NB4 (cell line): ENCODE results near the gene GJC1.

Experiments
- MAX ChIP-seq: IDR thresholded peaks from 2 replicates; pipeline ENCODE4 v1.6.1; 2011; ENCODE audit warnings: low read depth, low read length
- MYC ChIP-seq: IDR thresholded peaks from 2 replicates; pipeline ENCODE4 v1.6.1; 2011; ENCODE audit warnings: low read depth, low read length
- POLR2A ChIP-seq: IDR thresholded peaks from 2 replicates; pipeline ENCODE4 v1.6.1; 2011; ENCODE audit warnings: mild to moderate bottlenecking; ENCODE audit not compliant: insufficient read length; ENCODE audit errors: extremely low read depth
- TF ChIP-seq, protein P1 (sequence below): IDR thresholded peaks from one replicate; pipeline ENCODE4 v1.5.1; 2012; ENCODE audit warnings: low read depth, low read length

DNA sequence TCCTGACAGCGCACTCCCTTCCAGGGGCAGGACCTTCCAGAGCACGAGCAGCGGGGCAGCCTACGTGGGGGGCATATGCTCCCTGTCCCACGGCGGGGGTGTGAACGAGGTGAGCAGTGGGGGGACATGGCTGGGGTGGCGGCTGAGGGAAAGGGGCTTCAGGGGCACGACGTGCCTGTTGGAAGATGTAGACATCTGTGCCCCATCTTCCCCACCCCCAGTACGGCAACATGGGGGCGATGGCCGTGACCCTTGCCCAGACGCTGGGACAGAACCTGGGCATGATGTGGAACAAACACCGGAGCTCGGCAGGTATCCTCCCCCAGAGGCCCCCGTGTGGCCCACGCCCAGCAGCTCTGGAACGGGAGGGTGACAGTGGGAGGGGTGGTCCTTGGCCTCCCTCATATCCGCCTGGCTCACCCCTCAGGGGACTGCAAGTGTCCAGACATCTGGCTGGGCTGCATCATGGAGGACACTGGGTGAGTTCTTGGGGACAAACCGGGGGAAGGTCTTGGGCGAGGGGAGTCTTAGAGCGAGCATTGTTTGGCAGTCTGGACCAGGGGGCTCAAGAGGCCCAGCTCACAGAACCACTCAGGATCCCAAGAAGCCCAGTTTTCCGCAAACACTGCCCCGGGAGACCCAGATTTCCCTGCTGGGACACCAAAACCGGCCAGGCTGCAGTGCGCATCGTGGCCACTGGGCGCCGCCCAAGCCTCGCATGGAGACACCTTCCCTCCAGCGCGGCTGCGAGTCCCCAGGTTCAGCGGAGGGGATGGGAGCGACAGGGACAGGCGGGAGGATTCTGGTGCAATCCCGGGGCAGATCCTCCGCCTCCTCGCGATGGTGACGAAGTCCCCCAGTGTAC is 55.6 kb downstream of the GJC1 start:
- TF ChIP-seq POLR2A: no peak
- TF ChIP-seq, protein P1, sequence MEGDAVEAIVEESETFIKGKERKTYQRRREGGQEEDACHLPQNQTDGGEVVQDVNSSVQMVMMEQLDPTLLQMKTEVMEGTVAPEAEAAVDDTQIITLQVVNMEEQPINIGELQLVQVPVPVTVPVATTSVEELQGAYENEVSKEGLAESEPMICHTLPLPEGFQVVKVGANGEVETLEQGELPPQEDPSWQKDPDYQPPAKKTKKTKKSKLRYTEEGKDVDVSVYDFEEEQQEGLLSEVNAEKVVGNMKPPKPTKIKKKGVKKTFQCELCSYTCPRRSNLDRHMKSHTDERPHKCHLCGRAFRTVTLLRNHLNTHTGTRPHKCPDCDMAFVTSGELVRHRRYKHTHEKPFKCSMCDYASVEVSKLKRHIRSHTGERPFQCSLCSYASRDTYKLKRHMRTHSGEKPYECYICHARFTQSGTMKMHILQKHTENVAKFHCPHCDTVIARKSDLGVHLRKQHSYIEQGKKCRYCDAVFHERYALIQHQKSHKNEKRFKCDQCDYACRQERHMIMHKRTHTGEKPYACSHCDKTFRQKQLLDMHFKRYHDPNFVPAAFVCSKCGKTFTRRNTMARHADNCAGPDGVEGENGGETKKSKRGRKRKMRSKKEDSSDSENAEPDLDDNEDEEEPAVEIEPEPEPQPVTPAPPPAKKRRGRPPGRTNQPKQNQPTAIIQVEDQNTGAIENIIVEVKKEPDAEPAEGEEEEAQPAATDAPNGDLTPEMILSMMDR: peak; percentile 93
- TF ChIP-seq MYC: no peak
- peak; percentile 30; the same call in 1 of the 2 replicates for TF ChIP-seq MAX
